ENCODE data around the gene OTOP2.

OTOP2 gene, protein sequence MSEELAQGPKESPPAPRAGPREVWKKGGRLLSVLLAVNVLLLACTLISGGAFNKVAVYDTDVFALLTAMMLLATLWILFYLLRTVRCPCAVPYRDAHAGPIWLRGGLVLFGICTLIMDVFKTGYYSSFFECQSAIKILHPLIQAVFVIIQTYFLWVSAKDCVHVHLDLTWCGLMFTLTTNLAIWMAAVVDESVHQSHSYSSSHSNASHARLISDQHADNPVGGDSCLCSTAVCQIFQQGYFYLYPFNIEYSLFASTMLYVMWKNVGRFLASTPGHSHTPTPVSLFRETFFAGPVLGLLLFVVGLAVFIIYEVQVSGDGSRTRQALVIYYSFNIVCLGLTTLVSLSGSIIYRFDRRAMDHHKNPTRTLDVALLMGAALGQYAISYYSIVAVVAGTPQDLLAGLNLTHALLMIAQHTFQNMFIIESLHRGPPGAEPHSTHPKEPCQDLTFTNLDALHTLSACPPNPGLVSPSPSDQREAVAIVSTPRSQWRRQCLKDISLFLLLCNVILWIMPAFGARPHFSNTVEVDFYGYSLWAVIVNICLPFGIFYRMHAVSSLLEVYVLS

DNA sequence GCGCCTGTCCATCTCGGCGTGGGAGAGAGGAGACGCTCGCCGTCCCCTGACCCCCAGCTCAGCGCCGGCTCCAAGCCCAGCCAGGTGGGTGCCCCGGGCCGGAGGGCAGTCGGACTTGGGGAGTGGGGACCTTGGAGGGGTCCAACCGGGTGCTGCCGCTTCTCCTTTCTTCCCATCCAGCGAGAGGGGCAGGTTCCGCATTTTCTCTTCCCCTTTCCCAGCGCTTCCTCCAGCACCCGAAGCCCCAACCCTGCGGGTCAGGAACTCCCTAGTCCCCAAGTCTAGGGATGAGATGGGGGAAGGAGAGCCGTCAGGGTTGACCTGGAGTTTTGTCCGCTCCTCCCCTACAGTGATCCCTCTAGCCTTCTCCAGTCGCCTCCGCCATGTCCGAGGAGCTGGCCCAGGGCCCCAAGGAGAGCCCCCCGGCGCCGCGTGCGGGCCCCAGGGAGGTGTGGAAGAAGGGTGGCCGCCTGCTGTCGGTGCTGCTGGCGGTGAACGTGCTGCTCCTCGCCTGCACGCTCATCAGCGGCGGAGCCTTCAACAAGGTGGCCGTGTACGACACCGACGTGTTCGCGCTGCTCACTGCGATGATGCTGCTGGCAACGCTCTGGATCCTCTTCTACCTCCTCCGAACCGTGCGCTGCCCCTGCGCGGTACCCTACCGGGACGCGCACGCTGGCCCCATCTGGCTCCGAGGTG, at the start of gene OTOP2:
Gene OTOP2 (plus strand): TSS at position 24 of the 699 bp plus-strand sequence. CDS start 360 bp downstream, at position 384.
- DNase-seq, result no peak

DNA sequence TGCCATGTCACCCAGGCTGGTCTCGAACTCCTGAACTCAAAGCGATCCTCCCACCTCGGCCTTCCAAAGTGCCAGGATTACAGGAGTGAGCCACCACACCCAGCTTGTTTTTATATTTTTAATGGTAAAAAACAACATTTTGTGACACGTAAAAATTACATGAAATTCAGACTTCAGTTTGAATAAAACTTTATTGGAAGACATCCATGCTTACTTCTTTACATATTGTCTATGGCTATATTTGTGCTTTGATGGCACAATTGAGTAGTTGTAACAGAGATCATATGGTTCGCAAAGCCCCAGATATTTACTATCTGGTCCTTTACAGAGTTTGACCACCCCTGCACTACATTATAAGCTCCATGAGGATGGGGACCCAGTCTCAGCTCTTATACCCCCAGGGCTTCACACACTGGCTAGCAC, 49.4 kb upstream of the OTOP2 start:
- DNase-seq, result no peak

DNA sequence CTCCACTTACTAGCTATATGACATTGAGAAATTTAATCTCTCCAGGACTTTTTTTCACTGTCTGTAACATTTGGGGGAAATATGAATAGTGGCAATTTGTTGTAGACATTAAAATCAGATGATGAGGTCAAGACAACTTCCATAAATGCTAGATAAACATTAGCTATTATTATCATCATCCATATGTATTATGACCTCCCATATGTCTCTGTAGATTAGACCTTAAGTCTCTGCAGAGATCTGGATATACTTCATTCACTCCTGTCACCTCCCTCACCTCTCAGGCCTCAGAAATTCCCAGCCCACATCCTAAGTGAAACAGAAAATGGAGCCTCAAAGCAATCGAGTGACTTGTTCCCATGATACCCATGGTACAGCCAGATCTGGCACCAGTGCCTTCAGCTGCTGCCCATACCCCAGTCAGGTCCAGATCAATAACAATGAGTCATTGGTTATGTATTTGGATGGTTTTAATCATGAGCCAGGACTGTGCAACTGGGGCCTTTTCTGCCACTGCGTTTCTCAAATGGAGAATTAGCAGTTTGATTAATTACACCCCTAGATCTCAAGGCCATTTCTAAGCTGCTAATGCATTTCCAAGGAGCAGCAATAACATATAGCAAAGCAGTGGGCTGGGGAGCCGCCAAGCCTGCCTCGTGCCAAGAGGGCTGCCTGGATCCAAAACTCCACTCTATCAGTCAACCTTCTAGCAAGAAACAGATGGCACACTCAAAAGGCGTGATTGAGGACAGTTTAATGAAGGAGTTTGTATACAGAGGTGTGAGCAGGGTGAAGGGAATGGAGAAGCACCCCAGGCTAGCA, 48.7 kb upstream of the OTOP2 start:
- no peak for DNase-seq

DNA sequence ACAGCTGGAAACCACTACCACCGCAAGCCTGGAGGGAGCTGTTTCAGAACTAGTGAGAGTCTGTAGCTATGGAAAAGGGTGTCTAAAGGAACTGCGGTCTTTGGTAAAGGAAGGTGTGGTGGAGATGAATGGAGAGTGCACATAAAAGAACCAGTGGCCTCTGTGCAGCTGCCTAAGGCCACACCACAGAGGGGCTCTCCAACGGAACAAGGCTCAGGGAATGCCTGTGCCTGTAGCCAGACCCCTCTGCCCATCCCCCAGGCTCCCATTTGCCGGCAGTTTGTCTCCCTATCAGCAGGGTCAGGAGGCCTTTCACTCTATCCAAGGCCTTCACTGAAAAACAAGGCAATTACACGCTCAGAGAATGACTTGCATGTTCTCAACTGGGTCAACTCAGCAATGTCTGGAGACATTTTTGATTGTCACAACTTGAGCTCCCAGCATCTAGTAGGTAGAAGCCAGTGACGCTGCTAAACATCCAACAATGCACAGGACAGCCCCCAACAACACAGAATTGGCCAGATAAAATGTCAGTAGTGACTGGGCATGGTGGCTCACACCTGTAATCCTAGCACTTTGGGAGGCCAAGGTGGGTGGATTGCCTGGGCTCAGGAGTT, 48.0 kb upstream of the OTOP2 start:
- DNase-seq, result no peak

DNA sequence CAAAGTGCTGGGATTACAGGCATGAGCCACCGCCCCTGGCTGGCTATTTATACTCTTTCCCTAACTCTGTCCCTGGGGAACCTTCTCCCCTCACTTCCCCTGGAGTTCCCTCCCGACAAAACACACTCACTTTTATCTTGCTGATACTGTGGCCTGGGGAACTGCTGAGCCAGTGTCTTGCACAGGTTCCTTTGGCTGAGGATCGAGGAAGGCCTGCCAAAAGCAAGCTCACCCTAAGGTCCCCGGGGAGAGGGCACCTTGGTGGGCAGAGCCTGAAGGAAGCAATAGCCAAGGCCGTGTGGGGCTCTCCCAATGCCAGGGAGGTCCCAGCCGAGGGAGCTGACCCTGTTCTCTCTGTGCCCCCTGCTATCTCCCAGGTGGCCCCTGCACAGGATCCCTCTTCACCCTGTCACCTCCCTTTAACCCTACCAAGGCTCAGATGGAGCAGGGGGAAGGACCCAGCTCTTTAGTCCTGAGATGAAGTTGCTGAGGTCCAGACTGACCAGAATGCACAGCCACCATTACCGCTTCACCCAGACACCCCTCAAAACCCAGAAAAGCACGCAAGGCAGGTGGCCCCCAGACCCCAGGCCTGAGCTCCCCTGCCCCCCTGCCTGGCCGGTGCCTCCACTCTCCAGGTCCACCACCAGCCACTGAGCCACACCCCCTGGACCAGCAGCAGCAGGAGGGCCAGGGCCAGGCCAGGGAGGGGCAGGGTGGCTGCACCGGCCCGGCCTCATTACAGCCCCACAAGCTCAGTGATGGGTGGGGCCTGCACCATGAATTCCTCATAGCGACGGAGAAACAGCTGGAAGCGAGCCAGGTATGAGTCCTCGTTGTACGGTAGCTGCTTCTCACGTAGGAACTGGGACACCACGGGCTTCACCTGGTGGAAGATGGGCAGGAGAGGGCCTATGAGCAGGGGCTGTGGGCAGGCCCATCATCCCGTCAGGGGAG, 46.2 kb upstream of the OTOP2 start:
- DNase-seq, result no peak

DNA sequence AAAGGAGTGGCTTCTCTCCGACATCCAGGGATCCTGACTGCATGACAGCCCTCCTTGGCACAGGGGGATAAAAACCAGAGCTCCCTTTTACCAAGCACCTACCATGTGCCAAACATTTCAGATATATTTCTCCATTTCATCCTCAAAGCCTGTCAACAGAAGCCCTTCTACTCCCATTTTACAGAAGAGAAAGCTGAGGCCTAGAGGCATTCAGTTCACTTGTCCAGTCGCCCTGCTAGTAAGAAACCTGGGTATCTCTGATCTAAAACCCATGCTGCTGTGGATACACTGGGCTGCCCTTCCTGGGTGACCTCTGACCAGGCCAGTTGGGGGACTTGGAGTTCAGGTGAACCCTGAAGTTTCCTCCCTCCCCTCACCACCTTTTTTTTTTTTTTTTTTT, 45.4 kb upstream of the OTOP2 start:
- no peak for DNase-seq

DNA sequence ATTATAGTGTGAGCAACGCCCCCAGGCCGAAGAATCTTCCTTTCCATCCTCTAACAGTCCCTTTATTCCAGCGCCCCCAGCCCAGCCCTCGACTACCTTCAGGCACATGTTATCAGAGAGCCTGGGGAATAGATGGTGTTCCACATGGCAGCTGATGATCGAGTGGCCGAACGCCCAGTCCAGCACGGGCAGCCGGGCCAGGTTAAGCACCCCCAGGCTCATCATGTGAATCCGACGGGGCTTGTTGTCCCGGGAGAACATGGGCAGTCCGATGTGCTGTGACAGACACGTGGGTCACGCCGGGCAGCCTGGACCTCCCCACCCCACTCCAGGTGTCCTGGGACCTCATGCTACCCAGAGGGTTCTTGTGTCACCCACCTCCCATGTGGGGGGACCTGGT, 44.8 kb upstream of the OTOP2 start:
- no peak for DNase-seq

DNA sequence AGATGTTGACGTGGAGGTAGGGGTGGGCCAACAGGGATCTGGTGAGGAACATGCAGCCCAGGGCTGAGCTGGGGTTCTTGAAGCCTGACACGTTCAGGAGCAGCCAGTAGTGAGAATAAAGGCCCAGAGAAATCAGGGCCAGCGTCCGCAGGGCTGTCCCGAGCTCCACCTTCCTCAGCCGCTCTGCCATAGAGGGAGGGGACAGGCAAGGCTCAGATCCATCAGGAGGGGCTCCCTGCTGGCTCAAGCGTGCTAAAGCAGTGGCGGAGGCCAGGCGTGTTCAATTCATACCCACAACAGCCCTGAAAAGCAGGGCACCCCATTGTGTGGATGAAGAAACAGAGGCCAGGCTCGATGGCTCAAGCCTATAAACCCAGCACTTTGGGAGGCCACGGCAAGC, 43.0 kb upstream of the OTOP2 start:
- no peak for DNase-seq

DNA sequence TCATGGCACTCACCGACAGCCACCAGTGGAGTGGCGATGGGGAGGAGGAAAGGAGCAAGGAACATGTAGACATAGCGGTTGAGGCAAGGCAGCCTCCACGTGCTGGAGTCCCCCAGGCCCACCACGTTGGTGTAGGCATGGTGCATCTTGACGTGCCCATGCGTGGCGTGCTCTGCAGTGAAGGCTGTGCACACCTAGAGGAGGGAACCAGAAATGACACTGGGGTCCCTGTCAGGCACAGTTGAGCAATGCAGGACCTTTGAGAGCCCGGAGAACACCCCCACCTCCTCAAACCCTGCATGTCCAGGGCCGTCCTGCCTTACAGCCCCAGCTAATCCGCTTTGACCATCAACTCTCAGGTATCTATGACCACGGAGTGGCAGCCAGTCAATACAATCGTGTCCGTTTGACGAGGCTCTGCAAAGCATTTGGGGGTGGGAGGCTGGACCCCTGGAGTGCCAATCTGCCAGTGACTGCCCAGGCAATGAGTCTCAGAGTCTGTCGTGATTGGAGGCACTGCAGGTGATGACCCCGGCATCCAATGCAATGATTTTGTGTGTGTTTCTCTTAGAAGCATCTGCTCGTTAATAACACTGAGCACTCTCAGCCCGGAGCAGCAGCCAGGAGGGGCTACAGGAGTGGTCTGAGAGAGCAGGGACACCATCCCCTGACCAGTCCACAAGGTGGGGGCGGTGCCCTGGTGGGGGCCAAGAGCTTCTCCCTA, 41.4 kb upstream of the OTOP2 start:
- no peak for DNase-seq

DNA sequence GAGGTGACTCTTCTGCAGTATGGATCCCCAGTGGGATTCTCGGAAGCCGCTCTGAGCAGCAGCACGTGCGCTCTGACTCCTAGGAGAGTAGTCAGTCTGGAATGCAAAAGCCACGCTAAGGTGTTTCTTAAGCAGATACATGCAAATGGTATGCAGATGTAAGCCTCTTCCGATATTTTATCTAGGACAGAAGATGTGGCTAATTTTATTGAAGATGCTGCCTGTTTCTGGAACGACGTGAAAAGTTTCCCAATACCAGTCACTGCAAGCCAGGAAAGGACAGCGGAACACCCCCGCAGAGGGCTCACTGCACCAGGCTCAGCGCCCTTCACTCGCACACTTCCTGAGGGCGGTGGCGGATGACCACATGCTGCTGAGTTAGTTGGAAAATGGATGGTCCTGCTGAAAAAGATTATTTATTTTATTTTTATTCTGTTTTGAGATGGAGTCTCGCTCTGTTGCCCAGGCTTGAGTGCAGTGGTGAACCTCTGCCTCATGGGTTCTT, 40.8 kb upstream of the OTOP2 start:
- DNase-seq, result no peak

DNA sequence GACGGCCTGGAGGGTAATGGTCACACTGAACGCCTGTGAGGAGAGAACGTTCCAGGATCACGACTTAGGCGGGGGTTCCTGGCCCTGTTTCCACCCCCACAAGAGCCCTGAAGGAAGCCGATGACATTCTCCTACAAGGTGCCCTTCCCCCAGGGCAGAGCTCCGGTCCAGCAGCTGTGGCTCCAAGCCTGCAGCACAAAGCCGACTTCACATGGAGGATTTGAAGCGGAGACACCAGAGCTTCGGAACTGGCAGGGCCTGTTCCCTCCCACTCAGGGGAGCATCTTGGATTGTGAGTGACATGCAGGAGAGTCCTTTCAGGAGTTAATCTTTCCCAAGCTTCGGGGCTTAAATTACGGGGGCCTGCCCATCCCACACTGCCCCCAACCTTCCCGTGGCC, 35.6 kb upstream of the OTOP2 start:
- DNase-seq, result no peak

DNA sequence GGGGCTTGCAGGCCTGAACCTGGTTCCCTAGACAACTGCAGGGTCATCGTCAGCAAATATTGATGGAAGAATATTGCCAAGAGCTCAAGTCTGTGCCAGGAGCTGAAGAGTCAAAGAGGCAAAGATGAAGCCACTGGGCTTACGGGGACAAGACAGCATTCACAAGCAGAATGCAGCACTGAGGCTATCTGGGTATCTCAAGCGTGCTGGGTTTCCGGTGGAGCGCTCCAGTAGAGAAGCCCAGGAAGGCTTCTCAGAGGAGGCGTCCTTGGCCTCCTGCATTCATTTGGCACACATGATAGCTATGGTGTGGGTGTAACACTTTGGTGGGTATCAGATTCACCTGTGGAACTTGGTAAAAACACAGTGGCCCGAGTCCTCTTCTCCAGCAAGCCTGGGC, 33.5 kb upstream of the OTOP2 start:
- no peak for DNase-seq

DNA sequence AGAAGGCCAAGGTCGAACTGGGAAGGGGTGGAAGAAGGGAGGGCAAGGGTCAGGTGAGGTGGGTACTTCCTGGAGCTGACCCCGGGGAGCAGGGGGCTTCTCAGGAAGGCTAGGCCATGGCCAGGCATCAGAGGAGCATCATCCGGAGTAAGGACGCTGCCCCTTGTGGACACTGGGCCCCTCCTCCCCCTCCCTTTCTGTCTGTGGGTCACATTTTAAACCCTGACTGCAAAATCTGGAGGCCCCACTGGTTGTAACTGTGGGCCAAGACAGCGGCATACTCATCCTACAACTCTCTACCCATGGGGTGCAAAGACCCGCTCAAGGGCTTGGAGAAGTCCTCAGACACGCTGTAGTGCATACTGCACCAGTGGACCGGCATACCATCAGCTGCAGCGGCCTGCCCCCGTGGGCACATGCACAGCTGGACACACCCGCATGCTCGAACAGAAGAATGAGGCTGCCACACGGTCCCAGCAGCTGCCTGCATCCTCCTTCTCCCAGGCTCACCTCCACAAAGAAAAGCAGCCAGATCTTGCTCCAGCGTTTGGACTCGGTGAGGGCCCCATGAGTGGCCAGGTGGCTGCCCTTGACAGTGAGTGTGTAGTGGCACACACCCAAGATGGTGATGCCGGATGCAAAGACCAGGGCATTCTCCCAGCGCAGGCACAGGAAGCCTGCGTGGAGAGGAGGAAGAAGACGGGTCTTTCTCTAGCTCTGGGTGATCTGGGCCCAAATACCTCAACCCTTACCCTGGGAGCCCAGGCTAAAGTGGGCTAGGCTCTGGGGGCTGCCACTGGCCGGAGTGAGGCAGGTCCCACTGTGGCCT, 31.8 kb upstream of the OTOP2 start:
- no peak for DNase-seq

DNA sequence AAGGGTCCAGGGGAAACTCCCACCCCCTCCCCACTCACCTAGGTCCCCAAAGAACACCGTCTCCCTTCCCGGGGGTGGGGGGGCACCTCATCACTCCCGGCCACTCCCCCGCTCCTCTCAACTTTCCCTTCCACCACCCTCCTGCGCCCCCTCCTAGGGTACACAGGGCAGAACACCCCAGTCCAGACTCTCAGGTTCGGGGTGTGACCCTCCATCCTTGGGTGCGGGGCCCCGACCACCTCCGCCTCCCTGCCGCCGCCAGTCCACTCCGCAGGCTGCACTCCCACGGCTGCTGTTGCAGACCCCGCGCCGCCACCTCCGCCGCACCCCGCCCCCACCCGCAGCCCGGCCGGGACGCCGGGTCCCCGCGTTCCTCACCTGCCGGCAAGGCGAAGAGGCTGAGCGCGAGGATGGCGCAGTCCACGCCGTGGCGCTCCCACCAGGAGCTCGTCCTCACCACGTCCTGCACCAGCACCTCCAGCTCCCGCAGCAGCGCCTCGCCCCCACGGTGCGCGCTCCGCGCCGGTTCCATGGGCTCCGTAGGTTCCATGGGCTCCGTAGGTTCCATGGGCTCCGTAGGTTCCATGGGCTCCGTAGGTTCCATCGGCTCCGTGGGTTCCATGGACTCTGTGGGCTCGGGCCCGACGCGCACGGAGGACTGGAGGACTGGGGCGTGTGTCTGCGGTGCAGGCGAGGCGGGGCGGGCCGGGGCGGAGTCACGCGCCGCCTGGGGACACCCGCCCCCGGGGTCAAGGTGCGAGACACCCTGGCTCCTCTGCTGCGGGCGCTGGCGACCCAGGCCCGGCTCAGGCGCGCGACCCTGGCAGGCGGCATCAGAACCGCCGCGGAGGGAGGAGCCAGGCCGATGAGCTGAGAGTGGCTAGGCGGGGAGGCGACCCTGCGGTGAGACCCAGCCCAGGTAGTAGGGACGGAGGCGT, 30.8 kb upstream of the OTOP2 start, which contains the start of gene FADS6:
Gene FADS6 (minus strand): TSS at position 660 of the 938 bp plus-strand sequence. CDS start 38 bp downstream, at position 622.
- no peak for DNase-seq

DNA sequence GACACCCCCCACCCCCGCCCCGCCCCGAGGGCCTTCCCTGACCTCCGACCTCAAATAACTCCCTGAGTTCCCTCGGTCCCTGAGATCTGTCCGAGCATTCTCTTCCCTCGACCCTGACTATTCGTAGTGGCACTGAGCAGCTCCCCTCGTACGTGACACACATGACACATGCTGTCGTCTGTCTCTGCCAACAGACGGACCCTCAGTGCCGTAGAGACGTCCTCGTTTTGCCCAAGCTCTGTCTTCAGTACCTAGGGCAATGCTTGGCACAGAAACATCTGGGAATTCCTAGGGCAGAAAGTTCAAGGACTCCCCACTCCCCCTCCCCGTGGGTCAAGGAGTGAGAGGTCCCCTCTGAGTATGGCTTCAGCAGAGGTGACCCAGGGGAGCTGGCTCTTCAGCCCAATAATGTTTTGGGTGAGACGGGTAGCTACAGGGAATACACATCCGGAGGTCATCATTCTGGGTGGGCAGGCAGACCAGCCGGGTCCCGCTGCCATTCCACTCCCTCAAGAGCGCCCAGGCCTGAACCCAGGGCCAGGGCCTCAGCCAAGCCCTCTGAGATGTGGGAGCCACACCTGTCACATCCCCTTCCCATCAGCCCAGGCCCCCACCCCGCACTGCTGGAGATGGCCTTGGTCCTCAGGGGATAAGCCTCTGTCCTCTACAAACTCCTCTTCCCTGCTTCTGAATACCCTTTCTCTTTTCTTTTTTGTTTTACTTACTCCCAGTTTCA, 30.0 kb upstream of the OTOP2 start:
- DNase-seq, result no peak

DNA sequence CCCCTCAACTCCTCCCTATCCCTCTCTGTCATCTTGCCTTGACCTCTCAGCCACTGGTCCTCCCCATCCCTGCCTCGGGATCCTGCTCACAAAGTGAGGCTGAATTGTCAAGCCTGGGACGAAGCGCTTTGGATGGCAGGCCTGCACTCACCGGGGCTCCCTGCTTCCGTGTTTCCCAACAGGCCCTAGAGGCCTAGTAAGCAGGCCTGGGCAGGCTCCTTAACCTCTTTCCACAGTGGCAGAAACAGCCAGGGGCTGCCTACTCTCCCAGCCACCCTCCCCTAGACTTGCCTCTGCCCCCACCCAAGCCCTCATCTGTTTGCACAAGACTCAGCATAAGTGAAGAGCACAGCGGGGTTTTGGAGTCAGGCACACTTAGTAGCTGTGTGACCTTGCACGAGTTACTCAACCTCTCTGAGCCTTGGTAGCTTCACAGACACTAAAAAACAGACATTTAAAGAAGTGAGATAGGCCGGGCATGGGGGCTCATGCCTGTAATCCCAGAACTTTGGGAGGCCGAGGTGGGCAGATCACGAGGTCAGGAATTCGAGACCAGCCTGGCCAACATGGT, 25.6 kb upstream of the OTOP2 start:
- no peak for DNase-seq

DNA sequence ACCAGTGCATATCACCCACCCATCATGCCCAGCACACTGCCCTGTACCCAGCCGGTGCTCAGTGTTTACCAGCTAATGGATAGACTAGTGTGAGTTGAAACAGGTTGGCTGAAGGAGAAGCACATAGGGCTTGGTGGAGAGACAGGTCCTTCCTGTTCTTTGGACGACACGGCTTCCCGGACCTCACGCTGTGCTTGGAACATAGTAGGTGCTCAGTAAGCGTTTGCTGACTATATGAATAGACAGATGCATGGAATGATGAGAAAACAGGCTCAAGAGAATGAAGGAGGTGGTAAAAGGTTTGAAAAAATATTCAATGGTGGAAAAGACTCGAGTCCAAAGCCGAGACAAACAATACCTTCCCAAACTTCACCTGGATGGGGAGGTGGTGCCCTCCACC, 23.9 kb upstream of the OTOP2 start:
- DNase-seq, result no peak

All from activated CD4-positive, CD25-positive, alpha-beta regulatory T cell (primary cell).